GM23248 (cell line): ENCODE results near the gene ISCU. TPM values are rescaled to one million over a fixed set of nuclear protein-coding genes. Genes with fewer than 3 reads are reported as not detected.

ENCODE experiments used
- DNase-seq: peaks from one replicate; pipeline ENCODE4 v3.0.0-alpha.2; 2015
- H2AFZ ChIP-seq: fragments of 200-600 bp; sonication (generic); 2 replicates; pipeline ENCODE4 v1.6.1; 2016; ENCODE audit warnings: antibody characterized with exemption
- H3F3A ChIP-seq: fragments of 200-600 bp; sonication (generic); 2 replicates; pipeline ENCODE4 v1.6.1; 2016; ENCODE audit warnings: mild to moderate bottlenecking, antibody characterized with exemption, mixed run types; ENCODE audit not compliant: insufficient read depth
- H3K27ac ChIP-seq: fragments of 200-600 bp; sonication (generic); 2 replicates; pipeline ENCODE4 v1.5.1; 2016; ENCODE audit warnings: mild to moderate bottlenecking
- H3K27me3 ChIP-seq: fragments of 200-600 bp; sonication (generic); replicated peaks from 2 replicates; pipeline ENCODE4 v1.6.1; 2016; ENCODE audit warnings: mild to moderate bottlenecking; ENCODE audit not compliant: insufficient read depth
- H3K36me3 ChIP-seq: fragments of 200-600 bp; sonication (generic); 2 replicates; pipeline ENCODE4 v1.6.1; 2016; ENCODE audit warnings: low read depth, mild to moderate bottlenecking
- H3K4me1 ChIP-seq: fragments of 200-600 bp; sonication (generic); 2 replicates; pipeline ENCODE4 v1.6.1; 2016; ENCODE audit warnings: mild to moderate bottlenecking; ENCODE audit not compliant: insufficient read depth
- H3K4me2 ChIP-seq: fragments of 200-600 bp; sonication (generic); one replicate; pipeline ENCODE4 v1.6.1; 2016; ENCODE audit warnings: mild to moderate bottlenecking; ENCODE audit not compliant: unreplicated experiment
- H3K4me3 ChIP-seq: fragments of 200-600 bp; sonication (generic); 2 replicates; pipeline ENCODE4 v1.5.1; 2016; ENCODE audit warnings: mild to moderate bottlenecking
- H3K79me2 ChIP-seq: fragments of 200-600 bp; sonication (generic); 2 replicates; pipeline ENCODE4 v1.6.1; 2016; ENCODE audit warnings: mild to moderate bottlenecking; ENCODE audit not compliant: insufficient read depth
- H3K9ac ChIP-seq: fragments of 200-600 bp; sonication (generic); 2 replicates; pipeline ENCODE4 v1.6.1; 2016; ENCODE audit warnings: mild to moderate bottlenecking
- H3K9me2 ChIP-seq: fragments of 200-600 bp; sonication (generic); 2 replicates; pipeline ENCODE4 v1.6.1; 2016; ENCODE audit warnings: mixed run types, mild to moderate bottlenecking, moderate library complexity; ENCODE audit not compliant: insufficient read depth
- H3K9me3 ChIP-seq: fragments of 200-600 bp; sonication (generic); one replicate; pipeline ENCODE4 v1.6.1; 2017; ENCODE audit warnings: low read depth
- H4K20me1 ChIP-seq: fragments of 200-600 bp; sonication (generic); 2 replicates; pipeline ENCODE4 v1.6.0; 2016; ENCODE audit not compliant: insufficient read depth
- EZH2 ChIP-seq: fragments of 200-600 bp; sonication (generic); IDR thresholded peaks from 2 replicates; pipeline ENCODE4 v1.6.1; 2018; ENCODE audit warnings: antibody characterized with exemption, mild to moderate bottlenecking; ENCODE audit not compliant: insufficient read depth, poor library complexity, severe bottlenecking
- EZH2phosphoT487 ChIP-seq: fragments of 200-600 bp; sonication (generic); IDR thresholded peaks from 2 replicates; pipeline ENCODE4 v1.6.1; 2018; ENCODE audit warnings: antibody characterized with exemption, moderate library complexity, mild to moderate bottlenecking, low read depth; ENCODE audit not compliant: insufficient read depth
- WGBS, 2 experiments: methylation state at CpG; one replicate each; pipeline ENCODE4 v1.1.6; 2015 to 2017; ENCODE audit warnings: low lambda C conversion rate in 2 of 2, low coverage in 1 of 2; ENCODE audit errors: missing lambda C conversion rate in 2 of 2; 5-methylcytosine and 5-hydroxymethylcytosine counted together
- in situ Hi-C: fragments of 300-500 bp; cut with MboI; formaldehyde crosslinking; loops from 2 replicates; pipeline ENCODE4 v1.15.0; 2020
- polyA plus RNA-seq: library from polyadenylated mRNA; unstranded; fragments of >200 nt; fragmentation: Nextera tagmentation; extraction: Ambion mirVana; gene quantifications from 2 replicates; pipeline ENCODE4 v1.2.1, GENCODE V29; 2016
- total RNA-seq: library from RNA; depleted of rRNA; stranded (reverse); fragments of >200 nt; shearing (Covaris generic); gene quantifications from 2 replicates; pipeline ENCODE4 v1.2.3, GENCODE V29; 2014

The ISCU gene
- total and polyA plus RNA-seq, 2 experiments from 2014 or later = 159 to 237 TPM

DNA sequence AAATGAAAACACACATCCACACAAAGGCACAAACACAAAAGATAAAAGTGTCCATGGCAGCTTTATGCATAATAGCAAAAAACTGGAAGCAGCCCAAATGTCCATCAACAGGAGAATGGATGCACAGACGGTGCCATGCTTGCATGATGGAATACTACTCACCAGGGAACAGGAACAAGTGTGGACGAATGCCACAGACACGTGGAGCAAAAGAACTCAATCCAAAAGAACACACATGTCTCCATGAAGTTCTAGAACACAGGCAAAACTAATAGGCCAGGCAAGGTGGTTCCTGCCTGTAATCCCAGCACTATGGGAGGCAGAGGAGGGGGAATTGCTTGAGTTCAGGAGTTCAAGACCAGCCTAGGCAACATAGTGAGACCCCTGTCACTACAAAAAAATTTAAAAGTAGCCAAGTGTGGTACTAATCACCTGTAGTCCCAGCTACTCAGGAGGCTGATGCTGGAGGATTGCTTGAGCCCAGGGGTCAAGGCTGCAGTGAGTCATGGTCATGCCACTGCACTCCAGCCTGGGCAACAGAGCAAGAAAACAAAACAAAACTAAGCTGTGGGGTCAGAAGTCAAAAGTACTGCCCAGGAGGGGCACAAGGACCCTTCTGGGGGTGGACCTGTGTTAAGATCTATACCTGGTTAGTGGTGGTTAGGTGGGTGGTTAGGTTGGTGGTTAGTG, 42.7 kb downstream of the ISCU start:
- no peaks in the 10 kb centered on the region for H3K9me2 ChIP-seq
- no peak overlapping the region for H3K27ac ChIP-seq
- no peak overlapping the region for H3K9ac ChIP-seq
- in situ Hi-C loops = no loop called here
- no peak overlapping the region for H3K4me2 ChIP-seq
- WGBS, 2 experiments = 37 to 40% methylated on average over 3 of the region's 3 CpGs
- H3K79me2 ChIP-seq = no peaks in the 10 kb centered on the region
- H4K20me1 ChIP-seq = no peaks in the 10 kb centered on the region
- peaks cover 12% of the 10 kb centered on the region for H3K4me1 ChIP-seq
- no peak overlapping the region for H2AFZ ChIP-seq
- no peak overlapping the region for H3K4me3 ChIP-seq
- no peaks in the 10 kb centered on the region for H3F3A ChIP-seq
- no peak for DNase-seq
- no peaks in the 10 kb centered on the region for H3K27me3 ChIP-seq
- H3K9me3 ChIP-seq = no peaks in the 10 kb centered on the region
- no peaks in the 10 kb centered on the region for H3K36me3 ChIP-seq
- no peak for TF ChIP-seq EZH2phosphoT487
- no peak for TF ChIP-seq EZH2

GRCh38 chr12:108605690-108606406, 43.5 kb downstream of the ISCU start:
- no peak overlapping the region for H3K9ac ChIP-seq
- no peaks in the 10 kb centered on the region for H3K36me3 ChIP-seq
- no peak overlapping the region for H3K4me2 ChIP-seq
- H3K4me3 ChIP-seq = no peak overlapping the region
- H3K27ac ChIP-seq = no peak overlapping the region
- H3K9me3 ChIP-seq = no peaks in the 10 kb centered on the region
- DNase-seq = no peak
- in situ Hi-C loops = no loop called here
- TF ChIP-seq EZH2 = no peak
- TF ChIP-seq EZH2phosphoT487 = no peak
- no peaks in the 10 kb centered on the region for H3K9me2 ChIP-seq
- 74 to 78% methylated on average over 4 of the region's 4 CpGs for WGBS, 2 experiments
- H4K20me1 ChIP-seq = no peaks in the 10 kb centered on the region
- H3K4me1 ChIP-seq = peaks cover 15% of the 10 kb centered on the region
- no peak overlapping the region for H2AFZ ChIP-seq
- no peaks in the 10 kb centered on the region for H3K79me2 ChIP-seq
- peaks cover 4% of the 10 kb centered on the region; the same call in 1 of the 2 replicates for H3F3A ChIP-seq
- H3K27me3 ChIP-seq = no peaks in the 10 kb centered on the region

DNA sequence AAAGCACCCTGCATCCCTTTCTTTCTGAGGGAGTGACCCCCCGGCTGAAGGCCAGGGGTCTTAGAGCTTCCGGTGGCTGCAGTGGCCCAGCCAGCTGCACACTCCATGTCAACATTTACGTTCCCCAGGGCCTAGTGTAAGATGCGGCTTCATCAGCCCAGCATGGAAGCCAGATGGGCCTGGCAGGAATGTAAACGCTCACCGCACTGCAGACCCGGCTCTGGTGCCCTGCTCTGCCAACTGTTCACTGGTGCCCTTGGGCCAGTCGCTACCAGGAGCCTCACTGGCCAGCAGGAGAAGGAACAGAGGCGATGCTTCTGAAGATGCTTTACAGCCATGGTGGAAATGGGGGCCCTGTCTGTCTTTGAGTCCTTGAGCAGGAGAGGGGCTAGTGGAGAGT, 44.1 kb downstream of the ISCU start:
- DNase-seq = no peak

GRCh38 chr12:108607981-108608600, 45.7 kb downstream of the ISCU start:
- 93 to 96% methylated on average over 9 to 10 of the region's 10 CpGs for WGBS, 2 experiments
- Histone ChIP-seq H3K36me3 (no peaks in the 10 kb centered on the region), H4K20me1 (no peaks in the 10 kb centered on the region), H2AFZ (no peak overlapping the region), H3K9ac (no peak overlapping the region), H3F3A (peaks cover 26% of the 10 kb centered on the region), H3K4me1 (peaks cover 28% of the 10 kb centered on the region), H3K27me3 (no peaks in the 10 kb centered on the region), H3K4me3 (no peak overlapping the region), H3K27ac (no peak overlapping the region), H3K9me3 (no peaks in the 10 kb centered on the region), H3K9me2 (no peaks in the 10 kb centered on the region), H3K4me2 (no peak overlapping the region), H3K79me2 (no peaks in the 10 kb centered on the region)
- in situ Hi-C loops = no loop called here
- DNase-seq = no peak
- TF ChIP-seq EZH2 (no peak), EZH2phosphoT487 (no peak)

More for the DNA sequence above, 44.1 kb downstream of the ISCU start:
- no peak overlapping the region for H3K27ac ChIP-seq
- H3K4me2 ChIP-seq = no peak overlapping the region
- H4K20me1 ChIP-seq = no peaks in the 10 kb centered on the region
- peaks cover 17% of the 10 kb centered on the region for H3K4me1 ChIP-seq
- H3K9me2 ChIP-seq = no peaks in the 10 kb centered on the region
- no peaks in the 10 kb centered on the region for H3K9me3 ChIP-seq
- peaks cover 10% of the 10 kb centered on the region for H3F3A ChIP-seq
- in situ Hi-C loops = no loop called here
- H3K9ac ChIP-seq = no peak overlapping the region
- TF ChIP-seq EZH2 (no peak), EZH2phosphoT487 (no peak)
- no peaks in the 10 kb centered on the region for H3K79me2 ChIP-seq
- no peak overlapping the region for H3K4me3 ChIP-seq
- H3K27me3 ChIP-seq = no peaks in the 10 kb centered on the region
- H2AFZ ChIP-seq = no peak overlapping the region
- WGBS, 2 experiments = 83% methylated on average over 9 of the region's 9 CpGs
- no peaks in the 10 kb centered on the region for H3K36me3 ChIP-seq
